Karpas-422 (cell line): ENCODE measurements around the gene SLC37A3. TPM values are rescaled to one million over a fixed set of nuclear protein-coding genes. Genes with fewer than 3 reads are reported as not detected.

Experiments used
- DNase-seq: peaks from one replicate; pipeline ENCODE4 v3.0.0-alpha.2; 2015
- H2AFZ ChIP-seq: fragments of 200-600 bp; sonication (generic); 2 replicates; pipeline ENCODE4 v1.6.1; 2014; ENCODE audit warnings: antibody characterized with exemption, low read length, mixed read lengths
- H3K27ac ChIP-seq: fragments of 200-600 bp; sonication (generic); 2 replicates; pipeline ENCODE4 v1.5.1; 2014; ENCODE audit warnings: mild to moderate bottlenecking, low read length, moderate library complexity
- H3K27me3 ChIP-seq: fragments of 200-600 bp; sonication (generic); 2 replicates; pipeline ENCODE4 v1.6.1; 2014; ENCODE audit warnings: low read length, mixed read lengths
- H3K36me3 ChIP-seq: fragments of 200-600 bp; sonication (generic); 2 replicates; pipeline ENCODE4 v1.6.1; 2014; ENCODE audit warnings: low read length, mixed read lengths; ENCODE audit not compliant: insufficient read depth
- H3K4me1 ChIP-seq: fragments of 200-600 bp; sonication (generic); 2 replicates; pipeline ENCODE4 v1.6.1; 2014; ENCODE audit warnings: mild to moderate bottlenecking, low read length, mixed read lengths
- H3K4me2 ChIP-seq: fragments of 200-600 bp; sonication (generic); 2 replicates; pipeline ENCODE4 v1.6.1; 2014; ENCODE audit warnings: low read length, low read depth, mild to moderate bottlenecking; ENCODE audit not compliant: poor library complexity, severe bottlenecking
- H3K4me3 ChIP-seq: fragments of 200-600 bp; sonication (generic); 2 replicates; pipeline ENCODE4 v1.5.1; 2014; ENCODE audit warnings: mild to moderate bottlenecking, antibody characterized with exemption, low read length, mixed read lengths
- H3K79me2 ChIP-seq: fragments of 200-600 bp; sonication (generic); 2 replicates; pipeline ENCODE4 v1.6.1; 2014; ENCODE audit warnings: mild to moderate bottlenecking, low read length, mixed read lengths
- H3K9ac ChIP-seq: fragments of 200-600 bp; sonication (generic); 2 replicates; pipeline ENCODE4 v1.6.0; 2014; ENCODE audit warnings: low read length
- H3K9me2 ChIP-seq: fragments of 200-600 bp; sonication (generic), shearing (Covaris generic); replicated peaks from 2 replicates; pipeline ENCODE4 v1.6.0; 2014; ENCODE audit warnings: mild to moderate bottlenecking, low read length, moderate library complexity; ENCODE audit not compliant: insufficient read depth
- H3K9me3 ChIP-seq: fragments of 300-700, 200-600 bp; sonication (generic); 2 replicates; pipeline ENCODE4 v1.6.1; 2014; ENCODE audit warnings: low read length, mixed read lengths
- H4K20me1 ChIP-seq: fragments of 200-600 bp; sonication (generic); 2 replicates; pipeline ENCODE4 v1.6.1; 2014; ENCODE audit warnings: mild to moderate bottlenecking, antibody characterized with exemption, low read length, low read depth; ENCODE audit not compliant: insufficient read depth
- total RNA-seq: library from RNA; depleted of rRNA; stranded (reverse); fragments of >200 nt; shearing (Covaris generic); gene quantifications from 2 replicates; pipeline ENCODE4 v1.2.3, GENCODE V29; 2014; ENCODE audit warnings: low replicate concordance

SLC37A3 gene
- total RNA-seq, 1 experiment from 2014 or later = 4.2 TPM

DNA sequence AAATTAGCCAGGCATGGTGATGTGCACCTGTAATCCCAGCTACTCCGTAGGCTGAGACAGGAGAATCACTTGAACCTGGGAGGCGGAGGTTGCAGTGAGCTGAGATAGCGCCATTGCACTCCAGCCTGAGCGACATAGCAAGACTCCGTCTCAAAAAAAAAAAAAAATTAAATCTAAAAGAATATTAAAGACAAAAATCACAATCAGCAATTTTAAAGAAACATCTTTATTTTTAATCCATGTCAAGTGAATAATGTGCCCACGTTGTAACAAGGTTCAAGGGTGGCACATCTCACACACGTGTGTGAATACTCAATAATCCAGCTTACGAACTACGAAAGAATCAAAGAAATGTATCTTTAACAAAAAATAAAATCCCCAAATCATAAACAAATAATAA, 23.0 kb downstream of the SLC37A3 start:
- Histone ChIP-seq H3K4me1 (no peaks in the 10 kb centered on the region), H2AFZ (no peak overlapping the region), H3K79me2 (no peaks in the 10 kb centered on the region), H3K27ac (no peak overlapping the region), H3K4me2 (no peak overlapping the region), H4K20me1 (no peaks in the 10 kb centered on the region), H3K9ac (no peak overlapping the region), H3K36me3 (no peaks in the 10 kb centered on the region), H3K4me3 (no peak overlapping the region), H3K27me3 (no peaks in the 10 kb centered on the region), H3K9me2 (no peaks in the 10 kb centered on the region), H3K9me3 (no peaks in the 10 kb centered on the region)
- DNase-seq = no peak

DNA sequence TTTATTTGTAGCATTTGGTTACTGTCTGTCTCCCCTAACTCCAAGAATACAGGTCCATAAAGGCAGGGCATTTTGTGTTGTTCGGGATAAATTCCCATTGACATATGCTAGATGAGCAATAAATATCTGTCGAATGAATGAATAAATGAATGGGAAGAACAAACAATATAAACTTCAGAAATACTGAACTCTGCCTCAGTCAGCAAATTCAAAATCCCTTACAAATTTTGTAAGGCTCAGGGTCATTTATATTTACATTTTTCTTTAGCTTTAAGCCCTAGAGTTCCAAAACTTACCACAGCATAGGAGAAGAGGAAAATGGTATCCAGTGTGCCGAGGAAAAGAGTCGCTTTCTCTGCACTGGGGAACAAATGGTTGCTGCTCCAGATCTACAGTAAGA, 29.0 kb downstream of the SLC37A3 start:
- Histone ChIP-seq H3K4me3 (no peak overlapping the region), H3K4me1 (peaks cover 14% of the 10 kb centered on the region), H3K4me2 (no peak overlapping the region), H3K9me3 (no peaks in the 10 kb centered on the region), H3K27me3 (no peaks in the 10 kb centered on the region), H4K20me1 (peaks cover 4% of the 10 kb centered on the region; the same call in 1 of the 2 replicates), H3K36me3 (no peaks in the 10 kb centered on the region), H3K79me2 (no peaks in the 10 kb centered on the region), H2AFZ (no peak overlapping the region), H3K27ac (no peak overlapping the region), H3K9ac (no peak overlapping the region), H3K9me2 (no peaks in the 10 kb centered on the region)
- no peak for DNase-seq

DNA sequence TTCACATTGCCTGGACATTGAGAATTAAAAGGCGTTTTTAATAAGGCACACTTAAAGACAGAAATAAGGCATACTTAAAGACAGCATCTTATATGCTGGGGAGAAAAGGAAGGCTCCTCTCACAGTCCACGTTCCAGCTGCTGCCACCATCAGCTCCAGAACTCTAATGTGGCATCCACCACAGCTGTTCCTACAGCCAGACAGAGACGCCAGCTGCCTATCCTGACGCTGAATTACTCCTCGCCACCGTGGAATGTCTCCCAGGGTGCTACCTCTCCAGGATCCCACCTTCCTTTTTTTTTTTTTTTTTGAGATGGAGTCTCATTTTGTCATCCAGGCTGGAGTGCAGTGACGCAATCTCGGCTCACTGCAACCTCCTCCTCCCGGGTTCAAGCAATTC, 30.8 kb downstream of the SLC37A3 start:
- no peaks in the 10 kb centered on the region for H3K79me2 ChIP-seq
- no peak overlapping the region for H3K4me3 ChIP-seq
- no peaks in the 10 kb centered on the region for H3K9me2 ChIP-seq
- H3K9ac ChIP-seq = no peak overlapping the region
- peaks cover 4% of the 10 kb centered on the region; the same call in 1 of the 2 replicates for H4K20me1 ChIP-seq
- no peaks in the 10 kb centered on the region for H3K9me3 ChIP-seq
- no peak overlapping the region for H2AFZ ChIP-seq
- no peak overlapping the region for H3K27ac ChIP-seq
- no peak overlapping the region for H3K4me2 ChIP-seq
- H3K36me3 ChIP-seq = no peaks in the 10 kb centered on the region
- H3K4me1 ChIP-seq = peaks cover 22% of the 10 kb centered on the region
- DNase-seq = no peak
- H3K27me3 ChIP-seq = no peaks in the 10 kb centered on the region

DNA sequence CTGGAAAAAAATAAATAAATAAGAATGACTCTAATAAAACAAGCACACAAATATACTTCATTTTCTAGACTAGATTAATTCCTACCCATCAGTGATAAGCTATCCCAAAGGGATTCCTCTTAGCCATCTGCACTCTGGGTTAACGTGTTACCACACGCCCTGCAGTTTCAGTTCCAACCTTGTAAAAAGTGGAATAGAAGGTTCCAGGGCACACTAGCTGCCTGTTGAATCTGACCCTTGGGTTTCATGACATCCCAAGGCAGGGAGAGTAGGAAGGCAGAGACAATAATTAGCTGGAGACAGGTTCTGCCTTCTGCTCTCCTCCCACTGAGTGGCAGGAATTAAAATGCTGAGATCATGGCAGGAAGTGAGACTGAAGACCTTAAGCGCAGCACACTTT, 33.5 kb downstream of the SLC37A3 start:
- H3K27me3 ChIP-seq = no peaks in the 10 kb centered on the region
- no peak overlapping the region for H2AFZ ChIP-seq
- peak; percentile 51 for DNase-seq
- no peaks in the 10 kb centered on the region for H3K9me2 ChIP-seq
- H3K9ac ChIP-seq = no peak overlapping the region
- H3K36me3 ChIP-seq = no peaks in the 10 kb centered on the region
- H3K9me3 ChIP-seq = no peaks in the 10 kb centered on the region
- H3K79me2 ChIP-seq = no peaks in the 10 kb centered on the region
- H3K4me3 ChIP-seq = no peak overlapping the region
- H4K20me1 ChIP-seq = peaks cover 4% of the 10 kb centered on the region; the same call in 1 of the 2 replicates
- H3K4me1 ChIP-seq = peaks cover 22% of the 10 kb centered on the region
- H3K27ac ChIP-seq = peak overlapping the region; percentile 85
- peak overlapping the region; percentile 71 for H3K4me2 ChIP-seq

DNA sequence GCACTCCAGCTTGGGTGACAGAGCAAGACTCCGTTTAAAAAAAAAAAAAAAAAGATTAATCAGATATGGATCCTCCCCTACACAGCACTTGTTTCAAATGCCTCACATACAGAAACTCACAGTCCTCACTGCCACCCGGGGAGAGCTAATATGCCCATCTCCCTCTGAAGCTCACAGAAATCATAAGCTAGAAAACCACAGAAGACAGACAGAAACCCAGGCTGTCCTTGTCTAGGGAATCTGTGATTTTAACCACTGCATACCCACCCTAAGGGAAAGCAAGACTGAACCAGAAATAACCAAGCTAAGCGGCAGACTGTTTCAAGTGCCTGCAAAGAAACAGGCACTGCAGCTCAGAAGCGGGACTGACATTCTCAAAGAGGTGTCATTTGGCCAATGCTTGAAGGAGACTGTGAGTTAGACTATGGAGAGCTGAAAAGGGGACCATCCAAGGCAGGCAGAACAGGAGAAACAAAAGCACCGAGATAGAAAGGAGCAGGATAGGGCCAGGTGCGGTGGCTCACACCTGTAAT, 37.6 kb downstream of the SLC37A3 start:
- Histone ChIP-seq H3K27me3 (no peaks in the 10 kb centered on the region), H3K4me1 (peaks cover 22% of the 10 kb centered on the region), H3K36me3 (no peaks in the 10 kb centered on the region), H3K9me2 (no peaks in the 10 kb centered on the region), H3K4me3 (no peak overlapping the region), H3K9me3 (no peaks in the 10 kb centered on the region), H3K4me2 (no peak overlapping the region), H2AFZ (no peak overlapping the region), H3K27ac (no peak overlapping the region), H4K20me1 (no peaks in the 10 kb centered on the region), H3K79me2 (no peaks in the 10 kb centered on the region), H3K9ac (no peak overlapping the region)
- no peak for DNase-seq

DNA sequence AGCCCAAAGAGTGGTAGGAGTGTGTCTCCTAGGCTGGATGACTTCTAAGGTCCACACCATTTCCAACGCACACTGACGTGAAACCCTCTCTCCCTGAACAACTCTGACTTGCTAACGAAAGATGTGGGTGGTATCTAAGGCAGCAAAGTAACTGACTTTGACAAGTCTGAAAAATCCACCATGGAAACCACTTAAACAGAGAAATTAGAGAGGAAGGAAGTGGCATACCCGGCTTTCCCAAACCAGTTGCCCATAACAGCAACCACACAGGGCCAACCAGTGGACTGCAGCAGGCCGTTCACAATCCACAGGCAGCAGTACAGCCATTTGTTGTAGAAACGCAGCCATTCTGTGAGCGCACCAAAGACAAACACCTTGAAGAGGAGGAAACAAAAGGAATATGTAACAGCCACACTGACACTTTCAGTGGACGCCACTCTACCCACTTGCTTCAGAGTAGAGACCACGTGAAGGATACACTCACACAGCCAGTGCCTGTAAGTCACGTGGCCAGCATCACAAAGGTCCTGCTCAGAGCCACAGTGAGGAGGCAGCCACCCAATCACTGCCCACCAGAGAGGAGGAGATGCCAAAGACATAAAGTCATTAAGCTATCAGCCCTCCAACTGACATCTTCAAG, 39.8 kb downstream of the SLC37A3 start:
- Histone ChIP-seq H3K9ac (no peak overlapping the region), H3K9me2 (no peaks in the 10 kb centered on the region), H3K9me3 (no peaks in the 10 kb centered on the region), H3K4me3 (no peak overlapping the region), H2AFZ (no peak overlapping the region), H3K27me3 (no peaks in the 10 kb centered on the region), H3K4me1 (peaks cover under 1% of the 10 kb centered on the region; the same call in 1 of the 2 replicates), H3K36me3 (no peaks in the 10 kb centered on the region), H3K27ac (no peak overlapping the region), H4K20me1 (no peaks in the 10 kb centered on the region), H3K79me2 (no peaks in the 10 kb centered on the region), H3K4me2 (no peak overlapping the region)
- no peak for DNase-seq

DNA sequence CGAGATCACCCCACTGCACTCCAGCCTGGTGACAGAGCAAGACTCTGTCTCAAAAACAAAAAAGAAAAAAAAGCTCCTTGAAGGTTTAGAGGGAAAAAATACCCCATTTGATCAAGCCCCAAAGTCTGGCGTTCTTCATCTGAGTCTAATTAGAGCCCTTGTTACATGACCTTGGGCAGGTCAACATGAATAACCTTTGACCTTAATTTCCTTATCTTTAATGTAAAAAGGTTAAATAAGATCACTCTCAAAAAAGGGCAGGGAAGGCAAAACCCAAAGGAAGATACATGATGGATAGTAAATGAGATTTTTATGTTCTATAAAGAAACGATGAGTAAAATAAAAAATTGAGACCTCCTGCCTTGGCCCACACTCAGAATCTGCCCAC, 40.3 kb downstream of the SLC37A3 start:
- Histone ChIP-seq H3K9me2 (no peaks in the 10 kb centered on the region), H3K27ac (no peak overlapping the region), H3K4me3 (no peak overlapping the region), H3K4me1 (no peaks in the 10 kb centered on the region), H3K79me2 (no peaks in the 10 kb centered on the region), H3K9me3 (no peaks in the 10 kb centered on the region), H4K20me1 (no peaks in the 10 kb centered on the region), H3K27me3 (no peaks in the 10 kb centered on the region), H3K4me2 (no peak overlapping the region), H3K36me3 (no peaks in the 10 kb centered on the region), H2AFZ (no peak overlapping the region), H3K9ac (no peak overlapping the region)
- DNase-seq = no peak

DNA sequence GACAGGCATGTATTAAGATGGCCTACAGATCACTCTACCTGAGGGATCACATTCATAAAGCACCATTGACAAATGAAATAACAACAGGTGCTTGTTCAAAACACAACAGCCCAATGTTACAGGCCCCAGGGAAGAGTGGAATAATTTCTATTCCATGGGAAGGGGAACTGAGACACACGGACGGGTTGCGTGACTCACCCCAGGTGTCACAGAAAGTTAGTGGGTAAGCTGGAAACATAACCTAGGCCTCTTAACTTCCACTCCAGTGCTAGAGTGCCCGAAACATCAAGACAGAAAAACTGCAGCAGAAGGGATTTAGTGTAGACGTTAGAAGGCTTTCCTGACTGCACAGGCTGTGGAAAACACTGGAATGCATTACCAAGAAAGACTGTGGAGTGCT, 48.3 kb downstream of the SLC37A3 start:
- Histone ChIP-seq H3K27me3 (no peaks in the 10 kb centered on the region), H3K9ac (no peak overlapping the region), H4K20me1 (no peaks in the 10 kb centered on the region), H2AFZ (no peak overlapping the region), H3K27ac (no peak overlapping the region), H3K4me1 (peaks cover 7% of the 10 kb centered on the region), H3K4me3 (no peak overlapping the region), H3K79me2 (no peaks in the 10 kb centered on the region), H3K36me3 (no peaks in the 10 kb centered on the region), H3K9me2 (no peaks in the 10 kb centered on the region), H3K9me3 (no peaks in the 10 kb centered on the region), H3K4me2 (no peak overlapping the region)
- DNase-seq = no peak
